ENCODE data around the gene C16orf95.

- TF ChIP-seq CTCF (IDR thresholded peaks at IDR 0.05), result no peak
- no peak for TF ChIP-seq POLR2A (IDR thresholded peaks at IDR 0.05)
Observed at GRCh38 chr16:87344165-87344930, 27.2 kb upstream of the C16orf95 start.
